K562 (cell line): ENCODE data around the gene DEDD2. TPM values are rescaled to one million over a fixed set of nuclear protein-coding genes. Genes with fewer than 3 reads are reported as not detected.
A peak's percentile ranks its signal among the peaks of the same experiment; 100 is the strongest.

Experiments
- CEBPG ChIP-seq, 3 experiments: fragments of 200-800 bp in 1 of 3; sonication (Bioruptor generic) in 1 of 3; sonication (generic) in 1 of 3; formaldehyde crosslinking in 1 of 3; IDR thresholded peaks in 2 of 3; conservative IDR thresholded peaks in 1 of 3; 2 replicates each; pipeline versions ENCODE4 v1.6.1 to v1.8.0; 2016 to 2022; ENCODE audit warnings: missing compliant biosample characterization in 2 of 3, missing genetic modification characterization in 2 of 3, mild to moderate bottlenecking in 1 of 3, missing genetic modification reagents in 1 of 3
- FOXK1 ChIP-seq: sonication (generic); formaldehyde crosslinking; IDR thresholded peaks from 2 replicates; pipeline ENCODE4 v1.8.0; 2022; ENCODE audit warnings: missing genetic modification reagents, mild to moderate bottlenecking, borderline replicate concordance
- HDAC1 ChIP-seq, 2 experiments: fragments of 450-650 bp; IDR thresholded peaks; 2 replicates each; pipeline ENCODE4 v1.6.1; 2016 to 2017; ENCODE audit warnings: inconsistent platforms in 1 of 2, mild to moderate bottlenecking in 1 of 2, moderate library complexity in 1 of 2
- MEF2D ChIP-seq: conservative IDR thresholded peaks from 2 replicates; pipeline ENCODE4 v1.6.1; 2016; ENCODE audit warnings: low read depth, missing genetic modification characterization, missing compliant biosample characterization
- MYC ChIP-seq, 2 experiments: fragments of 250-450 bp in 1 of 2; sonication (Bioruptor Pico) in 1 of 2; IDR thresholded peaks; 2 replicates each; pipeline versions ENCODE4 v1.5.1 to v1.6.1; 2012 to 2021; ENCODE audit warnings: low read depth in 2 of 2, borderline replicate concordance in 1 of 2, improper control_type of control experiment in 1 of 2, low read length in 1 of 2, mild to moderate bottlenecking in 1 of 2, moderate library complexity in 1 of 2
- POLR2A ChIP-seq: fragments of 450-650 bp; conservative IDR thresholded peaks from 2 replicates; pipeline ENCODE4 v1.6.1; 2016
- RBM14 ChIP-seq: fragments of 200-400 bp; formaldehyde crosslinking; IDR thresholded peaks from 2 replicates; pipeline ENCODE4 v1.6.1; 2018; ENCODE audit warnings: low read depth, mild to moderate bottlenecking, low read length, moderate library complexity, borderline replicate concordance; ENCODE audit not compliant: insufficient read depth
- RBM39 ChIP-seq: fragments of 200-400 bp; formaldehyde crosslinking; optimal IDR thresholded peaks from 2 replicates; pipeline ENCODE3; 2018; ENCODE audit warnings: low read depth, low read length
- polyA plus RNA-seq, 8 experiments: library from polyadenylated mRNA; depleted of rRNA in 4 of 8; stranded (reverse) in 5 of 8; unstranded in 3 of 8; fragments of >200 nt; fragmentation: Nextera tagmentation in 2 of 8; fragmentation: Illumina TruSeq in 1 of 8; extraction: Ambion mirVana in 2 of 8; extraction: Trizol in 1 of 8; gene quantifications; 2 replicates each; pipeline versions ENCODE4 v1.2.1 to v1.2.3, GENCODE V29; 2011 to 2014; ENCODE audit warnings: inconsistent platforms in 1 of 8, missing spikeins in 1 of 8
- total RNA-seq, 7 experiments: library from RNA; depleted of rRNA in 6 of 7; stranded (reverse); fragments of >200 nt in 6 of 7; fragmentation: Illumina TruSeq in 2 of 7; extraction: Trizol in 2 of 7; gene quantifications; 2 replicates each; pipeline versions ENCODE4 v1.2.1 to v1.2.3, GENCODE V29; 2011 to 2021; ENCODE audit warnings: low replicate concordance in 1 of 7
- TF ChIP-seq, protein P1 (sequence below): sonication (generic); formaldehyde crosslinking; IDR thresholded peaks from 2 replicates; pipeline ENCODE4 v1.8.1; 2023; ENCODE audit warnings: mild to moderate bottlenecking, missing genetic modification reagents
- TF ChIP-seq, protein P2 (sequence below), 2 experiments: fragments of 200-800 bp in 1 of 2; sonication (Bioruptor generic) in 1 of 2; sonication (generic) in 1 of 2; formaldehyde crosslinking in 1 of 2; IDR thresholded peaks in 1 of 2; conservative IDR thresholded peaks in 1 of 2; 2 replicates each; pipeline versions ENCODE4 v1.5.0 to v1.6.1; 2016 to 2020; ENCODE audit warnings: missing compliant biosample characterization in 1 of 2, missing genetic modification characterization in 1 of 2, missing genetic modification reagents in 1 of 2
- TF ChIP-seq, protein P3 (sequence below), 2 experiments: fragments of 450-650 bp in 1 of 2; sonication (generic) in 1 of 2; formaldehyde crosslinking in 1 of 2; IDR thresholded peaks in 1 of 2; conservative IDR thresholded peaks in 1 of 2; 2 replicates each; pipeline versions ENCODE4 v1.6.1 to v1.8.1; 2016 to 2023; ENCODE audit warnings: mild to moderate bottlenecking in 2 of 2, moderate library complexity in 2 of 2, inconsistent platforms in 1 of 2, missing genetic modification reagents in 1 of 2
- TF ChIP-seq, protein P4 (sequence below): fragments of 450-650 bp; IDR thresholded peaks from 2 replicates; pipeline ENCODE4 v1.6.1; 2016; ENCODE audit warnings: antibody characterized with exemption
- TF ChIP-seq, protein P5 (sequence below): fragments of 250-450 bp; sonication (Bioruptor Pico); IDR thresholded peaks from 2 replicates; pipeline ENCODE4 v1.5.0; 2021
- TF ChIP-seq, protein P6 (sequence below): IDR thresholded peaks from 2 replicates; pipeline ENCODE4 v1.6.1; 2014; ENCODE audit warnings: antibody characterized with exemption

The DEDD2 gene
- total and polyA plus RNA-seq, 9 of the 15 experiments (the other 6 are each of a cell fraction or from before 2014, with no cell fraction given): 4.3 to 43.0 (median 29.2) TPM

DNA sequence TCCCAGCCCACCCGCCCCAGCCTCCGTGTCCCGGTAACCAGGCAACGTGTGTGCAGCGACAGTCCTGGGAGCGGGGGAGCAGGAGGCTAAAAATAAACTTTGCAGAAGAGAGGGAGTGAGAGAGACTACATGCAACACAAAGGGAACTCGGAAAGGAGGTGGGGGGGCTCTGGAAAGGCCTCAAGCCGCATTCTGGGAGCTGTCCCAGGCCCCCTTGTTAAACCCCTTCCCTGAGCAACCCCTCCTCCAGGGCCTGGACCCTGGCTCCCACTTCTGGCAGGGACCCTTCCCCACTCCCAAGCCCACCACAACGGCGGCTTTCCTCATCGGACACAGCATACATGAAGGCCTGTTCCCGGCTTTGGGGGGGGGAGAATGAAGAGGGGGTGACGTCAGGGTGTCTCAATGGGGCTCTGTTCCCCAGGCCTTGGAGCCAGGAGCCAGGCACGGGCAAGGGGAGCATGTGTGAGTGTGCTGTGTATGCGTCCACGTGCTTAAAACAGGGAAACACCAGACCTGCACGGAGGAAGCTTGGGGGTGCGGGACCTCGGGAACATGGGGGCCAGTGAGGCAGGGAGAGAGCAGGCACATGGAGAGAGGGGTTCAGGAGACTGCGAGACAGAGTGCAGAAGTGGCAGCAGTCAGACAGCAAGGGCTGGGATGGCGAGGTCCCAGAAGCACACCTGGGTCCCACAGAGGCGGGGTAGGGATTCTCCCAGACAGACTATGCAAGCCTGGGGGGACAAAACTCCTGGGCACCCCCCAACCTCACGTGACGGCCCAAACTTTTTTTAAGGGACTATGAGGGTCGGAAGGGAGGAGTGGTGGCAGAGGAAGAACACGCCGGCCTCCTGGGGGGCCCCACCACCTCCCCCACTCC, 35.1 kb upstream of the DEDD2 start (continued):
- TF ChIP-seq, protein P1, sequence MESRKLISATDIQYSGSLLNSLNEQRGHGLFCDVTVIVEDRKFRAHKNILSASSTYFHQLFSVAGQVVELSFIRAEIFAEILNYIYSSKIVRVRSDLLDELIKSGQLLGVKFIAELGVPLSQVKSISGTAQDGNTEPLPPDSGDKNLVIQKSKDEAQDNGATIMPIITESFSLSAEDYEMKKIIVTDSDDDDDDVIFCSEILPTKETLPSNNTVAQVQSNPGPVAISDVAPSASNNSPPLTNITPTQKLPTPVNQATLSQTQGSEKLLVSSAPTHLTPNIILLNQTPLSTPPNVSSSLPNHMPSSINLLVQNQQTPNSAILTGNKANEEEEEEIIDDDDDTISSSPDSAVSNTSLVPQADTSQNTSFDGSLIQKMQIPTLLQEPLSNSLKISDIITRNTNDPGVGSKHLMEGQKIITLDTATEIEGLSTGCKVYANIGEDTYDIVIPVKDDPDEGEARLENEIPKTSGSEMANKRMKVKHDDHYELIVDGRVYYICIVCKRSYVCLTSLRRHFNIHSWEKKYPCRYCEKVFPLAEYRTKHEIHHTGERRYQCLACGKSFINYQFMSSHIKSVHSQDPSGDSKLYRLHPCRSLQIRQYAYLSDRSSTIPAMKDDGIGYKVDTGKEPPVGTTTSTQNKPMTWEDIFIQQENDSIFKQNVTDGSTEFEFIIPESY (CRISPR knock-in tag): no peak
- TF ChIP-seq, protein P2, sequence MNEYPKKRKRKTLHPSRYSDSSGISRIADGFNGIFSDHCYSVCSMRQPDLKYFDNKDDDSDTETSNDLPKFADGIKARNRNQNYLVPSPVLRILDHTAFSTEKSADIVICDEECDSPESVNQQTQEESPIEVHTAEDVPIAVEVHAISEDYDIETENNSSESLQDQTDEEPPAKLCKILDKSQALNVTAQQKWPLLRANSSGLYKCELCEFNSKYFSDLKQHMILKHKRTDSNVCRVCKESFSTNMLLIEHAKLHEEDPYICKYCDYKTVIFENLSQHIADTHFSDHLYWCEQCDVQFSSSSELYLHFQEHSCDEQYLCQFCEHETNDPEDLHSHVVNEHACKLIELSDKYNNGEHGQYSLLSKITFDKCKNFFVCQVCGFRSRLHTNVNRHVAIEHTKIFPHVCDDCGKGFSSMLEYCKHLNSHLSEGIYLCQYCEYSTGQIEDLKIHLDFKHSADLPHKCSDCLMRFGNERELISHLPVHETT (CRISPR knock-in tag; conservative IDR thresholded peaks at IDR 0.05 in 1 of 2, IDR thresholded peaks at IDR 0.05 in 1 of 2): peak in 1 of 2 experiments; percentile 38; a peak in 1 of 4 replicates
- TF ChIP-seq POLR2A (0 out of 2 replicates have a peak, but pooled peaks have one; percentile 39), HDAC1 (IDR thresholded peaks at IDR 0.05) (peak in 1 of 2 experiments; percentile 41; a peak in 1 of 4 replicates), FOXK1 (no peak; the same call in 1 of the 2 replicates), RBM39 (peak; percentile 24), MEF2D (tag) (peak; percentile 89), CEBPG (CRISPR knock-in tag; IDR thresholded peaks at IDR 0.05) (peak; percentile 39; the same call in 1 of the 2 replicates), CEBPG (tag; conservative IDR thresholded peaks at IDR 0.05 in 1 of 2, IDR thresholded peaks at IDR 0.05 in 1 of 2) (no peak), MYC (IDR thresholded peaks at IDR 0.05; ENCODE audit: low read depth, low read length) (peak; percentile 19; the same call in 1 of the 2 replicates), MYC (CRISPR knock-in tag; IDR thresholded peaks at IDR 0.05; ENCODE audit: borderline replicate concordance, low read depth) (0 out of 2 replicates have a peak, but pooled peaks have one; percentile 16), RBM14 (no peak)
- TF ChIP-seq, protein P3, sequence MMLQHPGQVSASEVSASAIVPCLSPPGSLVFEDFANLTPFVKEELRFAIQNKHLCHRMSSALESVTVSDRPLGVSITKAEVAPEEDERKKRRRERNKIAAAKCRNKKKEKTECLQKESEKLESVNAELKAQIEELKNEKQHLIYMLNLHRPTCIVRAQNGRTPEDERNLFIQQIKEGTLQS (IDR thresholded peaks at IDR 0.05): peak; percentile 85
- TF ChIP-seq, protein P3 (CRISPR knock-in tag; conservative IDR thresholded peaks at IDR 0.05): no peak
- TF ChIP-seq, protein P4, sequence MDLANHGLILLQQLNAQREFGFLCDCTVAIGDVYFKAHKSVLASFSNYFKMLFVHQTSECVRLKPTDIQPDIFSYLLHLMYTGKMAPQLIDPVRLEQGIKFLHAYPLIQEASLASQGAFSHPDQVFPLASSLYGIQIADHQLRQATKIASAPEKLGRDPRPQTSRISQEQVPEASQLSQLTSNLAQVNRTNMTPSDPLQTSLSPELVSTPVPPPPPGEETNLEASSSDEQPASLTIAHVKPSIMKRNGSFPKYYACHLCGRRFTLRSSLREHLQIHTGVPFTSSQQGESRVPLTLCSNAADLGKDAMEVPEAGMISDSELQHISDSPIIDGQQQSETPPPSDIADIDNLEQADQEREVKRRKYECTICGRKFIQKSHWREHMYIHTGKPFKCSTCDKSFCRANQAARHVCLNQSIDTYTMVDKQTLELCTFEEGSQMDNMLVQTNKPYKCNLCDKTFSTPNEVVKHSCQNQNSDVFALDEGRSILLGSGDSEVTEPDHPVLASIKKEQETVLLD: no peak
- TF ChIP-seq, protein P5, sequence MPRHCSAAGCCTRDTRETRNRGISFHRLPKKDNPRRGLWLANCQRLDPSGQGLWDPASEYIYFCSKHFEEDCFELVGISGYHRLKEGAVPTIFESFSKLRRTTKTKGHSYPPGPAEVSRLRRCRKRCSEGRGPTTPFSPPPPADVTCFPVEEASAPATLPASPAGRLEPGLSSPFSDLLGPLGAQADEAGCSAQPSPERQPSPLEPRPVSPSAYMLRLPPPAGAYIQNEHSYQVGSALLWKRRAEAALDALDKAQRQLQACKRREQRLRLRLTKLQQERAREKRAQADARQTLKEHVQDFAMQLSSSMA (CRISPR knock-in tag): no peak
- TF ChIP-seq, protein P6, sequence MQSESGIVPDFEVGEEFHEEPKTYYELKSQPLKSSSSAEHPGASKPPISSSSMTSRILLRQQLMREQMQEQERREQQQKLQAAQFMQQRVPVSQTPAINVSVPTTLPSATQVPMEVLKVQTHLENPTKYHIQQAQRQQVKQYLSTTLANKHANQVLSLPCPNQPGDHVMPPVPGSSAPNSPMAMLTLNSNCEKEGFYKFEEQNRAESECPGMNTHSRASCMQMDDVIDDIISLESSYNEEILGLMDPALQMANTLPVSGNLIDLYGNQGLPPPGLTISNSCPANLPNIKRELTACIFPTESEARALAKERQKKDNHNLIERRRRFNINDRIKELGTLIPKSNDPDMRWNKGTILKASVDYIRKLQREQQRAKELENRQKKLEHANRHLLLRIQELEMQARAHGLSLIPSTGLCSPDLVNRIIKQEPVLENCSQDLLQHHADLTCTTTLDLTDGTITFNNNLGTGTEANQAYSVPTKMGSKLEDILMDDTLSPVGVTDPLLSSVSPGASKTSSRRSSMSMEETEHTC: no peak
